Activated naive CD8-positive, alpha-beta T cell treated with anti-CD3 and anti-CD28 coated beads, Interleukin-2, amount 50 U/mL, for 24 hours (primary cell): Measurements from ENCODE around the gene PCNT.
A peak's percentile ranks its signal among the peaks of the same experiment; 100 is the strongest.
"Not testable (repeated sequence)": the region's sequence is repeated elsewhere in the genome, so short reads cannot be mapped to it uniquely, and the experiment has no call there.

Experiments
- ATAC-seq: fragments of 150-1000 bp; cut with Tn5 transposase; one replicate; pipeline ENCODE4 v1.10.0; 2021
- DNase-seq: peaks from one replicate; pipeline ENCODE4 v3.0.0; 2021
- H3K27ac Mint-ChIP-seq: one replicate; pipeline ENCODE4 v1.8.0; 2021; ENCODE audit warnings: mild to moderate bottlenecking, mixed read lengths
- H3K27me3 Mint-ChIP-seq: one replicate; pipeline ENCODE4 v1.8.0; 2021; ENCODE audit warnings: mixed read lengths
- H3K36me3 Mint-ChIP-seq: one replicate; pipeline ENCODE4 v1.8.0; 2021; ENCODE audit warnings: low read depth, mixed read lengths
- H3K4me1 Mint-ChIP-seq: one replicate; pipeline ENCODE4 v1.8.0; 2021; ENCODE audit warnings: mixed read lengths
- H3K4me3 Mint-ChIP-seq: one replicate; pipeline ENCODE4 v1.8.0; 2021; ENCODE audit warnings: mild to moderate bottlenecking, moderate library complexity, mixed read lengths
- H3K9me3 Mint-ChIP-seq: one replicate; pipeline ENCODE4 v1.8.0; 2021; ENCODE audit warnings: mixed read lengths

PCNT gene

DNA sequence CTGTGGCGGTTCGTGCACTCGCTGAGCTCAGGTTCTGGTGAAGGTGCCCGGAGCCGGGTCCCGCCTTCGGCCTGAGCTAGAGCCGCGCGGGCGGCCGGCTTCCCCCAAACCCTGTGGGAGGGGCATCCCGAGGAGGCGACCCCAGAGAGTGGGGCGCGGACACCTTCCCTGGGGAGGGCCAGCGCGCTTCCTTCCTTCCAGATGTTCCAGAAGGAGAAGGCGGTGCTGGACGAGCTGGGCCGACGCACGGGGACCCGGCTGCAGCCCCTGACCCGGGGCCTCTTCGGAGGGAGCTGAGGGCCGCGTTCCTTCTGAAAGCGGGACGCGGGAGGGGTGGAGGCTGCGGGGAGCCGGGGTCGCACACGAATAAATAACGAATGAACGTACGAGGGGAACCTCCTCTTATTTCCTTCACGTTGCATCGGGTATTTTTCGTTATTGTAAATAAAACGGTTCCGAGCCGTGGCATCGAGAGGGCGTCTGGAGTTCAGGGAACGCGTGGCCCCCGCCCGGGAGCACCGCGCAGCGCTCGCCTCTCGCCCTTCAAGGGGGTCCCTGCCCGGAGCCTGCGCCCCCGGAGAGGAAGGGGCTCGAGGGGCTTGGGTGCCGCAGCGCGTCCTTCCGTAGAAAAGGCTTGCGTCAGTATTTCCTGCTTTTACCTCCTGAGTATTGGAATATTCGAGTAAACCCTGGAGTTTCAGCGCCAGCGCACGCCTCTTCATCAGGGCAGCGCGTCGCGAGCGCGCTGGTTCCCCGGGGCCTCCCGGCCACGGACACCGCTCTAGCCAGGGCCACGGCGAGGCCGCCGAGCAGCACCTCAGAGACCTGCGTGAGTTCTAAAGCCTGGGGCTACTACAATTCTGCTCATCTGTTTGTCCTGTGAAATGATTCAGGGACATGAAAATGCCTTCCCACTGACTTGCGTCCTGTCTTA is 26.4 kb upstream of the PCNT start:
- no peak overlapping the region for H3K27ac Mint-ChIP-seq
- H3K9me3 Mint-ChIP-seq, result no peaks in the 10 kb centered on the region
- peaks cover 15% of the 10 kb centered on the region for H3K36me3 Mint-ChIP-seq
- DNase-seq (peak; percentile 14), ATAC-seq (no peak)
- peak overlapping the region; percentile 57 for H3K4me3 Mint-ChIP-seq
- peaks cover 4% of the 10 kb centered on the region for H3K27me3 Mint-ChIP-seq
- H3K4me1 Mint-ChIP-seq, result peaks cover 23% of the 10 kb centered on the region

DNA sequence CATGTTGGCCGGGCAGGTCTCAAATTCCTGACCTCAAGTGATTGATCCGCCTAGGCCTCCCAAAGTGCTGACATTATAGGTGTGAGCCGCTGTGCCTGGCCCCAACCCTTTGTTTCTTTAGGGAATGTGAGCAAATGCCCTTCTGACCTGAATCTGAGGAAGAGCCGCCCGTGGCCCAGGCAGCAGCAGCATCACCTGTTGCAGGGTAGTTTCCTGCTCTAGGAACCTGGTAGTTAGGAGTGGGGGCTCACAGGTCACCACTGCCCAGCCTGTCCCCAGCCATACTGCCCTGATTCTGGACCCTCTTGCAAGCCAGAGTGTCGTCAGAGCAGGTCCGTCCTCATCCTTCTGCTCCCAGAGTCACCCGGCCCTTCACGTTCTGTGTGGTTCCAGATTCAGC is 24.8 kb upstream of the PCNT start:
- ATAC-seq (no peak), DNase-seq (no peak)
- Mint-ChIP-seq H3K9me3 (no peaks in the 10 kb centered on the region), H3K27ac (no peak overlapping the region), H3K4me1 (peaks cover 23% of the 10 kb centered on the region), H3K36me3 (peaks cover 15% of the 10 kb centered on the region), H3K27me3 (peaks cover 4% of the 10 kb centered on the region), H3K4me3 (no peak overlapping the region)

DNA sequence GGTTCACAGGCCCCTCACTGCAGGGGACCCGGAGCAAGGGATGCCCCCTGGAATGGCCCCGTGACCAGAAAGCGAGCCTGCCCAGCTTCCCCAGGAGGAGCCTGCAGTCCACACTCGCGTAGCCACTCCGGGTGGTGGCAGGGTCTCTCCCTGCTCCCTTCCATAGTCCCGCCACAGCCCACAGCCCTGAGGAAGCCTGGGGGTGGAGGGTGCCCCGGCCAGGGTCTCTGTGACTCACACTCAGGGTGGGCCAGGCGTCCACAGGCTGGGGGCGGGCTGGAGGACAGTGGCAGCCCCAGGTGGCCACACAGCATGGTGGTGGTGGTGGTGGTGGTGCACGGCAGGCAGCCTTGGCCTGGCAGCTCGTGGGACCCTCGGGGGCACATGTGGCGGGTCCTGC is 22.2 kb upstream of the PCNT start:
- ATAC-seq, result no peak
- Mint-ChIP-seq H3K36me3 (peaks cover 19% of the 10 kb centered on the region), H3K4me3 (no peak overlapping the region), H3K9me3 (no peaks in the 10 kb centered on the region), H3K27me3 (peaks cover 4% of the 10 kb centered on the region), H3K27ac (no peak overlapping the region), H3K4me1 (peaks cover 6% of the 10 kb centered on the region)
- no peak for DNase-seq

DNA sequence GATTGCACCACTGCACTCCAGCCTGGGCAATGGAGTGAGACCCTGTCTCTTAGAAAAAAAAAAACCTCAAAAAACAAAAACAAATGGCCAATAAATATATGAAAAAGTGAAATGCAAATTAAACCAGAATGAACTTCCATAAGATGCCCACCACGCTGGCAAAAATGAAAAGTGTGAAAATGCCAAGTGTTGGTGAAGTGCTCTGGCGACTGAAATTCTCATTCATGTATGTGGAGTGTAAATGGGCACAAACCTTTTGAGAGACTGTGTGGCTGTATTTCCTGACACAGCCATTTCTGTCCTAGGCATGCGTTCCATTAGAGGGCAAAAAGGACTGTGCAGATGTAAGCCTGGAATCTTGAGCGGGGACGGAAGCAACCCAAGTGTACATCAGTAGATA is 19.5 kb upstream of the PCNT start:
- ATAC-seq (no peak), DNase-seq (no peak)
- Mint-ChIP-seq H3K36me3 (peaks cover 16% of the 10 kb centered on the region), H3K27ac (no peak overlapping the region), H3K4me1 (peaks cover 3% of the 10 kb centered on the region), H3K4me3 (no peak overlapping the region), H3K27me3 (no peaks in the 10 kb centered on the region), H3K9me3 (no peaks in the 10 kb centered on the region)

DNA sequence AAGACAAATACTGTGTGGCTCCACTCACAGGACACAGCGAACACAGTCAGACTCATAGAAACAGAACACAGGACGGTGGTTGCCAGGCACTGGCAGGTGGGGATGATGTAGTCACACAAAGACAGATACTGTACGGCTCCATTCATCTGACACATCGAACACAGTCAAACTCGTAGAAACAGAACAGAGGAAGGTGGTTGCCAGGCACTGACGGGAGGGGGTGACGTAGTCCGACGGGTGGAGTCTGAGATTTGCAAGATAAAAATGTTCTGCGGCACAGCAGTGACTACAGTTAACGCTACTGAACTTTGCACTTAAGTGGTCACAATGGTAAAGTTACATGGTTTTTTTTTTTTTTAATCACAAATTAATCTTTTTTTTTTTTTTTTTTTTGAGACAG is 19.0 kb upstream of the PCNT start:
- peaks cover 3% of the 10 kb centered on the region for H3K4me1 Mint-ChIP-seq
- H3K27me3 Mint-ChIP-seq, result no peaks in the 10 kb centered on the region
- no peak overlapping the region for H3K4me3 Mint-ChIP-seq
- no peaks in the 10 kb centered on the region for H3K9me3 Mint-ChIP-seq
- DNase-seq (no peak), ATAC-seq (no peak)
- no peak overlapping the region for H3K27ac Mint-ChIP-seq
- peaks cover 14% of the 10 kb centered on the region for H3K36me3 Mint-ChIP-seq

DNA sequence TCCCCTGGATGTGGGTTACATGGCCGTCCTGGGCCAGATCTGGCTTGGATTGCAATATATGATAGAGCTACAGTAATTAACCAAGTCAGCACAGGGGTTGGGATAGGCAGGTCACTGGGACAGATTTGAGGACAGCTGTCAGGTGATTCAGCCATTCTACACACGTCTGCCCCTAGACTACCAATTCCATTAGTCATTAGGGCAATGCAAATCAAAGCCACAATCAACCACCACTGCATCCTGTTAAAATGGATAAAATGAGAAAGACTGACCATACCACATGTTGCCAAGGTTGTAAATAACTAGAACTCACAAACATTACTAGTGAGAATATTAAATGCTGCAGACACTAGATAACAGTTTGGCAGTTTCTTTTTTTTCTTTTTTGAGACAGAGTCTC is 16.3 kb upstream of the PCNT start:
- peak; percentile 52 for ATAC-seq
- peaks cover 19% of the 10 kb centered on the region for H3K36me3 Mint-ChIP-seq
- no peak overlapping the region for H3K27ac Mint-ChIP-seq
- H3K9me3 Mint-ChIP-seq, result no peaks in the 10 kb centered on the region
- no peak overlapping the region for H3K4me3 Mint-ChIP-seq
- peaks cover 3% of the 10 kb centered on the region for H3K4me1 Mint-ChIP-seq
- no peaks in the 10 kb centered on the region for H3K27me3 Mint-ChIP-seq
- DNase-seq, result no peak

DNA sequence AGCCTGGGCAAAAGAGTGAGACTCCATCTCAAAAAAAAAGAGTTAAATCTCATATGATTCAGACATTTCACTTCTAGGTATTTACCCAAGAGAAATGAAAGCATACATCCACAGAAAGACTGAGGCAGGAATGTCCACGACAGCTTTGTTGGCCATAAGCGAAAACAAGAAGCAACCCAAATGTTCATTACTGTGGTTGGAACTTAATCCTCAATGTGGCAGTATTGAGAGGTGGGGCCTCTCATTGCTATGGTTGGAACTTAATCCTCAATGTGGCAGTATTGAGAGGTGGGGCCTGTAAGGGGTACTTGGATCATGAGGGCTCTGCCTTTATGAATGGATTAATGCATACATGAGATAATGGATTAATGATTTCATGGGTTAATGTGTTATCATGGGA is 15.5 kb upstream of the PCNT start:
- ATAC-seq (no peak), DNase-seq (no peak)
- Mint-ChIP-seq H3K9me3 (no peaks in the 10 kb centered on the region), H3K36me3 (peaks cover 19% of the 10 kb centered on the region), H3K27me3 (no peaks in the 10 kb centered on the region), H3K4me3 (no peak overlapping the region), H3K27ac (no peak overlapping the region), H3K4me1 (peaks cover 3% of the 10 kb centered on the region)

DNA sequence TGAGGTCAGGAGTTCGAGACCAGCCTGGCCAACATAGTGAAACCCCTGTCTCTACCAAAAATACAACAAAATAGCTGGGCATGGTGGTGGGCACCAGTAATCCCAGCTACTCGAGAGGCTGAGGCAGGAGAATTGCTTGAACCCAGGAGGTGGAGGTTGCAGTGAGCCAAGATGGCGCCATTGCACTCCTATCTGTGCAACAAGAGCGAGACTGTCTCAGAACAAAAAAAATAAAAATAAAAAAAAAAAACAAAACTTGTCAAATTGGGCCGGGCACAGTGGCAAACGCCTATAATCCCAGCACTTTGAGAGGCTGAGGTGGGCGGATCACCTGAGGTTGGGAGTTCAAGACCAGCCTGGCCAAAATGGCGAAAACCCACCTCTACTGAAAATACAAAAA is 13.7 kb upstream of the PCNT start:
- H3K4me3 Mint-ChIP-seq, H3K9me3 Mint-ChIP-seq, H3K4me1 Mint-ChIP-seq, H3K27me3 Mint-ChIP-seq, H3K27ac Mint-ChIP-seq, ATAC-seq, DNase-seq: not testable (repeated sequence)
- peaks cover 14% of the 10 kb centered on the region for H3K36me3 Mint-ChIP-seq

DNA sequence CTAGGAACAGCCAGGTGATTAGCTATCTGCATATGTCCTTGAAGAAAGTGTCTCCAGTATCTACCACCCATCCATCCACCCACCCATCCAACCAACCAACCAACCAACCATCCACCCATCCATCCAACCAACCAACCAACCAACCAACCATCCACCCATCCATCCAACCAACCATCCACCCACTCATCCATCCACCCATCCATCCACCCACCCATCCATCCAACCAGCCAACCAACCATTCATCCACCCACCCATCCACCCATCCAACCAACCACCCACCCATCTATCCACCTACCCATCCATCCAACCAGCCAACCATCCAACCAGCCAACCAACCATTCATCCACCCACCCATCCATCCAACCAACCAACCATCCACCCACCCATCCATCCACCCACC is 12.4 kb upstream of the PCNT start:
- Mint-ChIP-seq H3K36me3 (peaks cover 14% of the 10 kb centered on the region), H3K9me3 (no peaks in the 10 kb centered on the region), H3K4me1 (peaks cover 3% of the 10 kb centered on the region), H3K27ac (no peak overlapping the region), H3K27me3 (no peaks in the 10 kb centered on the region), H3K4me3 (no peak overlapping the region)
- ATAC-seq (no peak), DNase-seq (no peak)

DNA sequence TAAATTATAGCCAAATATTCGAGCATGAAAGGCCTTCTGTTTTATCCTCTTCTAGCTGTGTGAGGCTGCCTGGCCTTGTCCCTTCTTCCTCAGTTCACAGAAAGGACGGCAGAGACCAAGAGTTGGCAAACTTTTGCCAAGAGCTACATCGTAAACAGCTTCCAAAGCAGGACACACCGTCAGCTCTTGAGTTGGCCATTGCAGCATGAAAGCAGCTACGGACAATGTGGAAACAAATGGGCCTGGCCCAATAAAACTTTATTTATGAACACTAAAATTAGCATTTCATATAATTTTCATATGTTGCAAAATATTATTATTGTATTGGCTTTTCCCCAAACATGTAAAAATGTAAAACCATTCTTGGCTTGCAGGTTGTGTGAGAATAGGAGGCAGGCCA is 11.0 kb upstream of the PCNT start:
- H3K9me3 Mint-ChIP-seq, result no peaks in the 10 kb centered on the region
- ATAC-seq (no peak), DNase-seq (no peak)
- H3K36me3 Mint-ChIP-seq, result peaks cover 12% of the 10 kb centered on the region
- no peaks in the 10 kb centered on the region for H3K27me3 Mint-ChIP-seq
- no peaks in the 10 kb centered on the region for H3K4me1 Mint-ChIP-seq
- H3K4me3 Mint-ChIP-seq, result no peak overlapping the region
- no peak overlapping the region for H3K27ac Mint-ChIP-seq

DNA sequence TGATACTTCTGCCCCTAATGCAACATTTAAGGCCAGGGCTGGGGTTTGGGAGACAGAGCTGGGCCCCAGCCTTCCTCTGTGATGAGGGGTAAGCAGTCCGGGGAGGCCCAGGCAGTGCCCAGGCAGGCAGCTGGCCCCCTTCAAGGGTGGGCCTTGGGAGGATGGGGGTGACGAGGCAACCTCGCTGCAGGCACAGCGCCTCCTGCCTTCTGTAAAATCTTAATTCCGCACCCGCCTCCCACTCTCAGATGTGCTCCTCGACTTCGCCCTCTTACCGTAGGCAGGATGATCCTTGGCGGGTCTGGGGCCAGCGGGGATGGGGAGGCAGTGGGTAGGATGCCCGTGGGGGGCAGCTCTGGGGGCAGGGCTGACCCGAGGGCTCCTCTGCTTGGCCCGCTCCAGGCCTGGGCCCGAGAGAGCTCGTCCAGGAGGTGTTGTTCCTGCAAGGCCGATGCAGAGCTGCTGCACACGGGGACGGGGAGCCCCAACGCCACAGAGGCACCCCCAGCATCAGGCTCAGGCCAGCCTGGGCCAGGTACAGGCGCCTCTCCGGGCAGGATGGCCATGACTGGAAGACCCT is 9.4 kb upstream of the PCNT start:
- H3K27me3 Mint-ChIP-seq, result no peaks in the 10 kb centered on the region
- no peak for ATAC-seq
- H3K4me3 Mint-ChIP-seq, result no peak overlapping the region
- H3K36me3 Mint-ChIP-seq, result peaks cover 9% of the 10 kb centered on the region
- no peak overlapping the region for H3K27ac Mint-ChIP-seq
- no peaks in the 10 kb centered on the region for H3K9me3 Mint-ChIP-seq
- no peaks in the 10 kb centered on the region for H3K4me1 Mint-ChIP-seq
- no peak for DNase-seq

DNA sequence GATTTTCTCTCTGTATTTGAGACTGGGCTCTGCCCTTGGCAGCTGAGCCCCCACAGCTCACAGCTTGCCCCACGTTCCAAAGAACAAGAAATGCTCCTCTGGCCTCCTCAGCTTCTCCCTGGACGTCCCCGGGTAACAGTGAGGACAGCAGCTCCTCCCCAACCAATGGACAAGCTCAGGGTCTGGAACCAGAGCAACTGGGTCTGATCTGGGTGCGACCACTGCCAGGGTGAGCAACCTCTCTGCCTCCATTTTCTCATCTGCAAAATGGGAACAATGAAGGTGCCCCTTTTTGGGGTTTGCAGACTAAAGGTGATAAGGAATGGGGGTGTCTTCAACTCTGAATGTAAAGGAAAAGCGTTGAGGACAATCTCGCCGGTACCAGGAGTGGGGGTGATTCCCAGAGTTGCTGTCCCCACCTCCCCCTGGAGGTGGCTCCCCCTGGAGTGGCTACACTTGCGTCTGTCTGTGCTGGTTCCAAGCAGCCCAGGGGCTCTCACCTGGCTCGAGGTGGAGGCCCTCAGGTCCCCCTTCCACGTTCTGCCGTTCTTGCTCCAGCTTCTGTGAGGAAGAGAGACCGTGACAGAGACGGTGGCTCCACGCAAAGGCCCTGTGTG is 7.1 kb upstream of the PCNT start:
- Mint-ChIP-seq H3K4me3 (no peak overlapping the region), H3K27ac (no peak overlapping the region), H3K27me3 (no peaks in the 10 kb centered on the region), H3K4me1 (peaks cover 14% of the 10 kb centered on the region), H3K36me3 (peaks cover 15% of the 10 kb centered on the region), H3K9me3 (no peaks in the 10 kb centered on the region)
- no peak for DNase-seq
- ATAC-seq, result no peak

DNA sequence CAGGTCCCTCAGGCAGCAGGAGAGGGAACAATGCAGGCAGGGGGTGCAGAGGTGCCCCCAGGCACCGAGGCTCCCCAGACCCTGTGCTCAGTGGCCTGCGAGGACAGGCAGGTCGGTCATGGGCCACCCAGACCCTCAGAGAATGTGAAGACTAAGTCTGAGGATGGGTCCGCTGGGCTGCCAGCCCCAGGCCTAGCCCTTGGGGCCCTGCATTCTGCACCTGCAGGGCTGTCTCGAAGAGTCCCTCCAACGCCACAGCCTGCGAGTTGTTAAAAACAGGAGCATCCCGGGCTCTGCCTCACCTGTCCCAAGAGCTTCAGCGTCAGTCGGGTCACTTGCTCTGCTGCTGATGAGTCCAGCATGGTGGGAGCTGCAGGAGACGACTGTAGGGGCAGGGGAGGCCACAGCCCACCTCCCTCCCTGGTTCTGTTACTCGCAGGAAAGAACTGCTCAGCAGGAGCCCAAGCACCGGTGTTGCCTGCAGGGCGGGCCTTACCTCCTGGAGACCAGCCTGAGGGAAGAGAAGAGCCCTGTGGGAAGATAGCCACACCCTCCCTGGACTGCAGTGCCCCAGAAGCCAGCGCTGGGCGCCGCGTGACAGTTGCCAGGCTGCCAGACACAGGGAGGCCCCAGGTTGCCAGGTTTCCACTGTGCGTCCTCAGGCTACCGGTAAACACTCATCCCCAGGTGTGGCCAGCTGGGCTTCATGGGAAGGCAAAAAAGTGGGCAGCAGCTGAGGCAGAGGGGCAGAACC is 6.1 kb upstream of the PCNT start:
- H3K4me3 Mint-ChIP-seq, result no peak overlapping the region
- peaks cover 24% of the 10 kb centered on the region for H3K36me3 Mint-ChIP-seq
- DNase-seq, result no peak
- H3K27ac Mint-ChIP-seq, result no peak overlapping the region
- H3K4me1 Mint-ChIP-seq, result peaks cover 24% of the 10 kb centered on the region
- no peaks in the 10 kb centered on the region for H3K27me3 Mint-ChIP-seq
- no peaks in the 10 kb centered on the region for H3K9me3 Mint-ChIP-seq
- ATAC-seq, result no peak

DNA sequence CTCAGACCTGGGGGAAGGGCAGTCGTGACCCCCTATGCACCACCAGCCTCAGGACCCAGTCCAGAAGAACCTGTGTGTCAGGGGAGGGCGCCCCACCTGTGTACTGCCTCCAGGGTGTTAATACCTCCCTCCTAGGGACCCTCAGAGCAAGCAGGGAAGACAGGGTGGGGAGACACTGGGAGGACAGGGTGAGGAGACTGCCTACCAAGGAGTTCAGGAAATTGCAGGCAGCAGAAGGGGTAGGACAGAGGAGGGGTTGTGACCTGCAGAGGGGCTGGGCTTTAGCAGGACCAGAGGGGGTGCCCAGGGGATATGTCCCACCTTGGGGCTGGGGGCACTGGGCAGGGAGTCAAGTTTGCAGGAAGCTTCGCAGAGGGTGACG is 5.5 kb upstream of the PCNT start:
- H3K9me3 Mint-ChIP-seq, result no peaks in the 10 kb centered on the region
- ATAC-seq (no peak), DNase-seq (no peak)
- H3K36me3 Mint-ChIP-seq, result peaks cover 27% of the 10 kb centered on the region
- H3K27ac Mint-ChIP-seq, result no peak overlapping the region
- H3K4me1 Mint-ChIP-seq, result peaks cover 24% of the 10 kb centered on the region
- no peak overlapping the region for H3K4me3 Mint-ChIP-seq
- no peaks in the 10 kb centered on the region for H3K27me3 Mint-ChIP-seq
